Renal pelvis (tissue), 12 donors: ENCODE data around the gene NUDT3. TPM values are rescaled to one million over a fixed set of nuclear protein-coding genes. Genes with fewer than 3 reads are reported as not detected.

Experiments
- DNase-seq: peaks from one replicate; pipeline ENCODE4 v3.0.0-alpha.2; 2013
- long read RNA-seq, 16 experiments: transcript quantifications; one replicate each; lab custom pipeline, GENCODE V29; 2026
- polyA plus RNA-seq, 3 donors: library from polyadenylated mRNA; unstranded; fragments of 120-200 nt; gene quantifications; one replicate each; pipeline ENCODE4 v1.2.1, GENCODE V29; 2013; ENCODE audit not compliant: insufficient read length in 3 of 3

The NUDT3 gene
- 10 to 100 TPM; 18.7 to 22.1 (median 19.1) TPM for polyA plus RNA-seq
- long read RNA-seq, donor 1, full-length matches to known transcripts, result 30 of 30 reads
- long read RNA-seq, donor 1, partial matches to known transcripts, result 0 of 30 reads
- long read RNA-seq, donor 1, other reads (novel, unspliced or antisense), result 0 of 30 reads
- long read RNA-seq, donor 2, full-length matches to known transcripts, result 32 of 32 reads
- long read RNA-seq, donor 2, partial matches to known transcripts, result 0 of 32 reads
- long read RNA-seq, donor 2, other reads (novel, unspliced or antisense), result 0 of 32 reads
- long read RNA-seq, donor 3, full-length matches to known transcripts, result 28 of 28 reads
- long read RNA-seq, donor 3, partial matches to known transcripts, result 0 of 28 reads
- long read RNA-seq, donor 3, other reads (novel, unspliced or antisense), result 0 of 28 reads
- long read RNA-seq, donor 4, full-length matches to known transcripts, result 26 of 31 reads
- long read RNA-seq, donor 4, partial matches to known transcripts, result 5 of 31 reads
- long read RNA-seq, donor 4, other reads (novel, unspliced or antisense), result 0 of 31 reads
- long read RNA-seq, donor 5, full-length matches to known transcripts, result 16 of 16 reads
- long read RNA-seq, donor 5, partial matches to known transcripts, result 0 of 16 reads
- long read RNA-seq, donor 5, other reads (novel, unspliced or antisense), result 0 of 16 reads
- long read RNA-seq, donor 6, full-length matches to known transcripts, result 29 of 29 reads
- long read RNA-seq, donor 6, partial matches to known transcripts, result 0 of 29 reads
- long read RNA-seq, donor 6, other reads (novel, unspliced or antisense), result 0 of 29 reads
- long read RNA-seq, donor 7, full-length matches to known transcripts, result 40 of 40 reads
- long read RNA-seq, donor 7, partial matches to known transcripts, result 0 of 40 reads
- long read RNA-seq, donor 7, other reads (novel, unspliced or antisense), result 0 of 40 reads
- long read RNA-seq, donor 8, full-length matches to known transcripts, result 18 of 24 reads
- long read RNA-seq, donor 8, partial matches to known transcripts, result 6 of 24 reads
- long read RNA-seq, donor 8, other reads (novel, unspliced or antisense), result 0 of 24 reads
- long read RNA-seq, donor 9, full-length matches to known transcripts, result 45 of 56 reads
- long read RNA-seq, donor 9, partial matches to known transcripts, result 11 of 56 reads
- long read RNA-seq, donor 9, other reads (novel, unspliced or antisense), result 0 of 56 reads
- long read RNA-seq, donor 10, full-length matches to known transcripts, result 40 of 48 reads
- long read RNA-seq, donor 10, partial matches to known transcripts, result 8 of 48 reads
- long read RNA-seq, donor 10, other reads (novel, unspliced or antisense), result 0 of 48 reads
- long read RNA-seq, donor 11, full-length matches to known transcripts, result 20 of 20 reads
- long read RNA-seq, donor 11, partial matches to known transcripts, result 0 of 20 reads
- long read RNA-seq, donor 11, other reads (novel, unspliced or antisense), result 0 of 20 reads
- long read RNA-seq, donor 12, full-length matches to known transcripts, result 53 of 53 reads
- long read RNA-seq, donor 12, partial matches to known transcripts, result 0 of 53 reads
- long read RNA-seq, donor 12, other reads (novel, unspliced or antisense), result 0 of 53 reads
- long read RNA-seq, donor 13, full-length matches to known transcripts, result 22 of 22 reads
- long read RNA-seq, donor 13, partial matches to known transcripts, result 0 of 22 reads
- long read RNA-seq, donor 13, other reads (novel, unspliced or antisense), result 0 of 22 reads
- long read RNA-seq, donor 14, full-length matches to known transcripts, result 48 of 65 reads
- long read RNA-seq, donor 14, partial matches to known transcripts, result 17 of 65 reads
- long read RNA-seq, donor 14, other reads (novel, unspliced or antisense), result 0 of 65 reads
- long read RNA-seq, donor 15, full-length matches to known transcripts, result 42 of 42 reads
- long read RNA-seq, donor 15, partial matches to known transcripts, result 0 of 42 reads
- long read RNA-seq, donor 15, other reads (novel, unspliced or antisense), result 0 of 42 reads
- long read RNA-seq, donor 16, full-length matches to known transcripts, result 42 of 54 reads
- long read RNA-seq, donor 16, partial matches to known transcripts, result 12 of 54 reads
- long read RNA-seq, donor 16, other reads (novel, unspliced or antisense), result 0 of 54 reads

DNA sequence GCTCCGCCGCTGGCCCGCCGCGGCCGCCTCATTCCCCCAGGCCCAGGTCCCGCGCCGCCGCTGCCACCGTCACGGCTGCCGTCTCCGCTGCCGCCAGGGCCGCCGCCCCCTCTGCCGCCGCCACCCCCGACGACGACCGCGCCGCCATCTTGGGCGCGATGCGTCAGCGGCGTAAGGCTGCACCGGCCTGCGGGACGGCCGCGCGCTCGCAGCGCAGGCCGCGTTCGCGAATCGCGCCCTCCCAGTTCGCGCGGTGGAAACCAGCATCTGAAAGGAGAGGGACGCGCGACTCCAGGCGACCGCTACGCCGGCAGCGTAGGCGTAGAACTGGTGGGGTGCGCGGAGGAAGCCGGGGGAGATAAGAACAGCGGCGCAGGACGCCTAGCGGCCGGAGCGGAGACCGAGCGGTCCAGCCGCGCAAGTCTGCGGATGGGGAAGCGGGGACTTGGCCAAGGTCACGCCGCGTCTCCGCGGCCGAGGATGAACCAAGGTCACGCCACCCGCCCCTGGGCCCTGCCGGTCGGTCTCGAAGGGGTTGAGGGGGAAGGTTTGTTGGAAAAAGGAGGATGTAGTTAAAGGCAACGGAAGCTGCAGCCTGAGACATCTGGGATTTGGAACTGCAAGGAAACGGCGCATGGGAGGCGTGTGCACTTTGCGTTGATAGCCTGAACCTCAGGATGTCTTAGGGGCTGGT is at the start of gene NUDT3:
Gene NUDT3, minus strand, starts transcription at position 173 of the 694 bp plus-strand sequence. CDS start 307 bp downstream, outside the sequence.
- peak; percentile 97 for DNase-seq

DNA sequence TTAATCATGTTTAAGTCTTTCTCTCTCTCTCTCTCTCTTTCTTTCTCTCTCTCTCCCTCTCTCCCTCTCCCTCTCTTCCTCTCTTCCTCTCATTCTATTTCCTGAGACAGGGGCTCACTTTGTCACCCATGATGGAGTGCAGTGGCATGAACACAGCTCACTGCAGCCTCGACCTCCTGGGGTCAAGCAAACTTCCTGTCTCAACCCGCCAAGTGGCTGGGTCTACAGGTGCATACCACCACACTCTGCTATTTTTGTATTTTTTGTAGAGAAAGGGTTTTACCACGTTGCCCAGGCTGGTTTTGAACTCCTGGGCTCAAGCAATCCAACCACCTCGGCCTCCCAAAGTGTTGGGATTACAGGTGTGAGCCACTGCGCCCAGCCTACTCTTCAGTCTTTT is 49.1 kb upstream of the NUDT3 start:
- no peak for DNase-seq

DNA sequence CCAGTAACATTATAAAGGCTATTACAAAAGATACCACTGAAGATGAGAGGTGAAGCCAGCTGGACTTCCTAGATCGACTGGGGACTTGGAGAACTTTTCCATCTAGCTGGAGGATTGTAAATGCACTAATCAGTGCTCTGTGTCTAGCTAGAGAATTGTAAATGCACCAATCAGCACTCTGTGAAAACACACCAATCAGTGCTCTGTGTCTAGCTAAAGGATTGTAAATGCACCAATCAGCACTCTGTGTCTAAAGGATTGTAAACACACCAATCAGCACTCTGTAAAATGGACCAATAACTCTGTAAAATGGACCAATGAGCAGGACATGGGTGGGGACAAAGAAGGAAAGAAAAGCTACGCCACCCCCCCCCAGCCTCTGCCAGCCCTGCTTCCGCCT is 47.0 kb upstream of the NUDT3 start:
- DNase-seq, result no peak

DNA sequence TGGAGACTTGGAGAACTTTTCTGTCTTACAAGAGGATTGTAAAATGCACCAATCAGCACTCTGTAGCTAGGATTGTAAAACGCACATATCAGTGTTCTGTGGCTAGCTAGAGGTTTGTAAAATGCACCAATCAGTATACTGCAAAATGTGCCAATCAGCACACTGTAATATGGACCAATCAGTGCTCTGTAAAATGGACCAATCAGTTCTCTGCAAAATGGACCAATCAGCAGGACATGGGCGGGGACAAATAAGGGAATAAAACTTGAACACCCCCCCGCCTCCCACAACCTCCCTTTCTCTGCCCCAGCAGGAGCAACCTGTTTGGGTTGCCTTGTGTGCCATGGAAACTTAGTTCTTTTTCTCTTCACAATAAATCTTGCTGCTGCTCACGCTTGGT is 46.2 kb upstream of the NUDT3 start:
- DNase-seq, result no peak

DNA sequence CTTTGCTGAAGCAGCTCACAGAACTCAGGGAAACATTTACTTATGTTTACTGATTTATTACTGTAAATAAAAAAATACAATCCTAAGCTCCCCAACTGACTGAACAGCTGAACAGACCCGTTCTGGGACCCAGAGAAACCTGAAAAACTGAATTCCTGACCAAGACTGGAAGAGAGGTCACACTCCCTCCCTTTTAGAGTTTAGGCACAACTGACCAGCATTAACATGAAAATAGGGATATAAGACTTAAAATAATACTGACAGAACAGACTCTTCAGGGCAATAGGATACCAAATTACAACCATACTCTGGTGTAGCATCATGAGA is 45.1 kb upstream of the NUDT3 start:
- DNase-seq, result no peak

DNA sequence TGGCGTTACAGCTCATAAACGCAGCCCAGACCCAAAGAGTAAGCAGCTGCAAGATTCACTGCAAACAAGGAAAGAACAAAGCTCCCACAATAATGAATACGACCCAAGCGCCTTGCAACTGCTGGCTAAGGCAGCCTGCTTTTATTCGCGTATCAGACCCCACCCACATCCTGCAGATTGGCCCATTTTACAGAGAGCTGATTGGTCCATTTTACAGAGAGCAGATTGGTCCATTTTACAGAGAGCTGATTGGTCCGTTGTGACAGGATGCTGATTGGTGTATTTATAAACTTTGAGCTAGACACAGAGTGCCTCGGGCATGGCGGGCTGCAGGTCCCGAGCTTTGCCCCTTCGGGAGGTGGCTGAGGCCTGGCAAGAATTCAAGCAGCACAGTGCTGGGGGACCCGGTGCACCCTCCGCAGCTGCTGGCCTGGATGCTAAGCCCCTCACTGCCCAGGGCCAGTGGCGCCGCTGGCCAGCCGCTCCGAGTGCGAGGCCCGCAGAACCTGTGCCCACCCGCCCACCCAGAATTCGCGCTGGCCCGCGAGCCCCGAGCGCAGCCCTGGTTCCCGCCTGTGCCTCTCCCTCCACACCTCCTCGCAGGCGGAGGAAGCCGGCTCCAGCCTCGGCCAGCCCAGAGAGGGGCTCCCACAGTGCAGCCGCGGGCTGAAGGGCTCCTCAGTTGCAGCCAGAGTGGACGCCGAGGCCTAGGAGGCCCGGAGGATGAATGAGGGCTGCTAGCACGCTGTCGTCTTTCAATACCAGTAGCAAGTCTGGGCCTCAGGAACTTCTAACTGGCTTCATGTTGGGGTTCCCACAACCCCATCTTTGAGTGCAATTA is 44.6 kb upstream of the NUDT3 start:
- no peak for DNase-seq

DNA sequence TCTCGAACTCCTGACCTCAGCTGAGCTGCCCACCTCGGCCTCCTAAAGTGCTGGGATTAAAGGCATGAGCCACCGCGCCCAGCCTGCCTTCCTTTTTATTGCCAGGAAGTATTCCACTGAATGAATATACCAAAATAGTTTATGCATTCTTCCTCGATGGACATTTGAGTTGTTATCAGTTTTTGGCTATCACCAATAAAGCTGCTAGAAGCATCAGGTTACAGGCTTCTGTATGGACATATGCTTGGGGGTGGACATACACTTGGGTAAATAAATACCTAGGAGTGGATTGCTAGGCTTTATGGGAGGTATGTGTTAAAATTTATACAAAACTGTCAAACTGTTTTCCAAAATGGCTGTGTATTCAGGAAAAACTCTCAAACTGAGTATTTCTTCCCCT is 43.4 kb upstream of the NUDT3 start:
- DNase-seq, result no peak

DNA sequence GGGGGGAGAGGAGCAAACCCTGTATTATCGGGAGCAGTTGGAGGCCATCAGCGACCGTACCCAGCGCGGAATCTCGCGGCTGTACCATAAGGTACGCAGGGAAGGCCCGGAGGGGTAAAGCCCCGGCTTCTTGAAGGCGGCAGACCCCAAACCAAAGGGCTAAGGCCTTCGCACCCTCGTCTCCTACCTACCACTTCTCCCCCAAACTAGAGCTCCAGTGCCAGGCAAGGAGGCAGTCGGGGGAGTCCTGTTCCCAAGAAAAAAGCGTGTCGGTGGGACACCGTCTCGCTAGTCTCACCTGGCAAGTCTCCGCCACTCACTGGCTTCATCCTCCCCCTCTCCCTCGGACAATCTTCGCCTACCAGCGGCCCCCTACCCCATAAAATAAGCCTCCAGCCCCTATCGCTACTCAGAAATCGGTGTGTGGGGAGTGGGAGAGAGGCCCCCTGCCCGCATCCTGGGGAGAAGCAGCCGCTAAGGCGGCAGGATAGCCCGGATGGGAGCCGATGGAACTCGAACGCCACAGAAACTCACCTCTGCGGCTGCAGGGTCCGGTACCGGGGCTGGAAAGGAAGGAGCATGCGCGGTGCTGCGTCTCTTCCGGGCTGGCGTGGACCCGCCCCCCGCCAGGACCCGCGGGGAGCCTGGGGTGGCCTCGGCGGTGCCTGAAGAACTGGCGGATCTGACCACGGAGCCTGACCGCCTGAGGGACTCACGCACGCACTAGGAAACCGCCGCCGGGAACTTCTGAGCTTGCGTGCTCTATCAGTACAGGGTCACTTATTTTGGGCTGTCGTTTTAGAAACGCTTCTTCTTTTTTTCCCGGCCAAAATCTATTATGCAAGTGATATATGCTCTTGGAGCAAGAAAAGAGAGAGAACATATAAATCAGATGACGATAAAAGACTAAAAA is 33.3 kb upstream of the NUDT3 start, which contains the start of gene RPS10:
Gene RPS10, minus strand, starts transcription at position 572 of the 913 bp plus-strand sequence. CDS start 848 bp downstream, outside the sequence.
- peak; percentile 93 for DNase-seq

DNA sequence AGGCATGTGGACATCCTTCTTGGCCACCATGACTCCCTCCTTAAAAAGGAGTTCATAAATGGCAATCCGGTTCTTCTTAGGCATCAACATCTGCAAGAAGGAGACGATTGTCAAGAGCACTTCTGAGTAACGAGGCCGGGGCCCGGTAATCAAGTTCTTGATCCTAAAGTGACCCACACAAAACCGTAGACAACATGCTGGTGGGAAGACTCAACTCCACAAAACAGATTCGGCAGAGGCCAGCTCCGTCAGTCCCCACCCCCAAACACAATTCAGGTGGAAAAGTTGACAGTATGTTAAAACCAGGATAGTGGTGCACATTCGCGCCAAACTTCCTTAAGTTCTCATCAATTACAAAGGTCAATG is 32.6 kb upstream of the NUDT3 start:
- DNase-seq, result no peak

DNA sequence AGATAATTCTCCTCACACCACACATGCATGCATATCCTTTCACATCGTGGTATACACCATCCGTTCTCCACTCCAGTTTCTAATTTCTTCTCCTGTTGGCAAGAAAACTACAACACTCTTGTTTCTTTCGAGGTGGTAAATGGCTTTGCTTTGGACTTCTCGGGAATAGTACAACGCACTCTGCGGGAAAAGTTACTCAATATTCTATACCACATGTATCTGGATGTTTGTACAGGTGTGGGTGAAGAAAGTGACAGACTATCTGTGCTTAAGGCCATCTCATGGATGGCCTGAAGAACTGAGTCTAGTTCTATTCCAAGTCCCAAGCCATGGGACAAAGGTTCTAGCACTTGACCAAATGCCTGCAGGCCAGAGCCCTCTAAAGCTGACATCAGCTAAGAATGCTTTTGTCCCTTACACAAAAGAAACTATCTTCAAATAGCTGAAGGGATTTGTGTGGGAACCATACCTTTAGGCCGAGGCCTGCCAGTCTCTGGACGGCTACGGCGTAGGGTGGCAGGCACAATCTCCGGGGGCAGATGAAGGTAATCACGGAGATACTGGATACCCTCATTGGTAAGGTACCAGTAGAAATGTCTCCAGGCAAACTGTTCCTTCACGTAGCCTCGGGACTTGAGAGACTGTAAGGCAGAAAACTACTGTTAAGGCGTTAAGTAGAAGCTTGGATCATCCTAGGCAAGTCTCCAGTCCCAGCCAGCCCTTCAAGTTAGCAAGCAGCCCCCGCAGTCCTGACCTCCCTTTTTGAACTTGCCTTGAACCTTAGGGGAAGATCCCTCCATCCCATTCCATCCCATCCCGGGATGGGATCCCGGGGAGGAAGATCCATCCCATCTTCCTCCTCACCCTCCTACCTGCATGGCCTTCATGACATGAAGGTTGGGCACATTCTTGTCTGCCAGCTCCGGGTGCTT is 32.0 kb upstream of the NUDT3 start:
- DNase-seq, result no peak

DNA sequence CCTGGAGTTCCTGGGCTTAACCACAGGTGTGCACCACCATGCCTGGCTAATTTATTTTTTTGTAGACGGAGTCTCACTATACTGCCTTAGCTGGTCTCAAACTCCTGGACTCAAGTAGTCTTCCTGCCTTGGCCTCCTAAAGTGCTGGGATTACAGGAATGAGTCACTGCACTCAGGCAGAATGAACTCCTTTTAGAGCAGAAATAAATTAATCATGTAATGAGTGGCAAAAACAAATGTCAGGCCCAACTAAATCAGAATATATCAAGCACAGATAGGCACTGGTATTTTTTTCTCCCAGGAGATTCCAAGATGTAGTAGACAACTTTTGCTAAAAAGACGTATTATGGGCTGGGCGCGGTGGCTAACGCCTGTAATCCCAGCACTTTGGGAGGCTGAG is 30.8 kb upstream of the NUDT3 start:
- DNase-seq, result no peak

DNA sequence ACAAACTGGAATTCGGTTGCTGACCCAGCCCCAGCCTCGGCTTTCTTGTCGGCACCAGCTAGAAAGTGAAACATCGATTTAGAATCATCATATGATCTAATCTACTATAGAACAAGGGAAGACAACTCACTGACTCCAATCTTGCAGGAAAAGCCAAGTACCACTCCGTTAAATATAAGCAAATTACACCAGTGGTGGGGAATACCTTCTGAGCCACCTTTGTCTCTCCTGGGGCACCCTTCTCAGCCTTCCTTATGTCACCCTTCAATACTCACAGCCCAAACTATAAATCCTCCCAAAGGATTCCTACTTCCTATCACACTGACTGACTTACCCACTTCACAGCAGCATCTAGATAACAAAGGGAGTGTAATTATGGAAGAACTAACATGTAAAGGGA is 25.9 kb upstream of the NUDT3 start:
- DNase-seq, result no peak

DNA sequence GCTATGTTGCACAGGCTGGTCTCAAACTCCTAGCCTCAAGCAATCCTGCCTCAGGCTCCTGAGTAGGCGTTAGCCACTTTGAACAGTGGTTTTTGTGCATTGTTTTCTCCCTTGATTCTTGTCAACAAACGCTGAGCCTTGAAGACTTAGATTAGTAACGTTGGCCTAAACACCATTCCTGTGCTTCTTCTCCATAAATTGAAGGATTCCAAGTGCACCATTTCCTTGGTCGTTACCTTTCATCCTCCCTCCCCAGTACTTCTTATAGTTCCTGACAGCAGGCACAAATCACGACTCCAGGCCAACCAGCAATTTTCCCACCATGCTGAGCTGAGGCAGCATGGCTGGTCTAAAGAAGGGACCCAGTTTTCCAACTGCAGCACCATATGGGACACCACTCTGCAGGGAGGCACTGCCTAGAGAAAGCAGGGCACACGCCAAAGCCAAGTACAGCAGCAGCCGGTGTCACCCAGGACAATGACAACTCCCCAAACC is 24.5 kb upstream of the NUDT3 start:
- no peak for DNase-seq

DNA sequence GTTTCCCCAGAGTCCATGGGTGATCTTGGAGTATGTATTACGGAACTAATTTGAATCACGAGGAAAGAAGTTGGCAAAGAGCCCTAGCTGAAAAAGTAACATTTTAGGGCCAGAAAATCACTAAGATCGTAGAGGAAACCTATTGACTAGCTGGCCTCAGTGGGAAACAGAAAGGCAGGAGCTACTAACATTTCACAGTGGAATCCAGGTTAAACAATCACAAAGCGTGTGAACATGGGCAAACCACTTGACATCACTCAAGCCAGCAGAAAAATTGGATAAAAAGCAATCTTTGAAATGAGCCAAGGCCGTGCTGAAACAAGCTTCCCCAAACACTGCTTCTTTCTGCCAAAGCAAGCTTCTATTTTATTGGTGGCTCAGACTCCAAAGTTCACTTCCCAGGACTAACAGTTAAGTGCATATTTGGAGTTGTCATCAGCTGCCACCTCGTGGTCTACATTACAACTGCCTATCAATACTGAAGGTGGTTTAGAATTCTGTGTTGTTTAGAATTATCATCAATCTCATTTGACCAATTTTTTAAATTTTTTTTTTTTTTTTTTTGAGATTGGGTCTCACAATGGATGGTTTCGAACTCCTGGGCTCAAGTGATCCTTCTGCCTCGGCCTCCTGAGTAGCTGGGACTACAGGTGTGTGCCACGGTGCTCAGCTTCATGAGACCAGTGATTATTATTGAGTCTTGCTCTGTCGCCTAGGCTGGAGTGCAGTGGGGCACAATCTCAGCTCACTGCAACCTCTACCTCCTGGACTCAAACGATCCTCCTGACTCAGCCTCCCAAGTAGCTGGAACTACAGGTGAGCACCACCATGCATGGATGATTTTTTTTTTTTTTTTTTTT is 22.8 kb upstream of the NUDT3 start:
- peak; percentile 22 for DNase-seq

DNA sequence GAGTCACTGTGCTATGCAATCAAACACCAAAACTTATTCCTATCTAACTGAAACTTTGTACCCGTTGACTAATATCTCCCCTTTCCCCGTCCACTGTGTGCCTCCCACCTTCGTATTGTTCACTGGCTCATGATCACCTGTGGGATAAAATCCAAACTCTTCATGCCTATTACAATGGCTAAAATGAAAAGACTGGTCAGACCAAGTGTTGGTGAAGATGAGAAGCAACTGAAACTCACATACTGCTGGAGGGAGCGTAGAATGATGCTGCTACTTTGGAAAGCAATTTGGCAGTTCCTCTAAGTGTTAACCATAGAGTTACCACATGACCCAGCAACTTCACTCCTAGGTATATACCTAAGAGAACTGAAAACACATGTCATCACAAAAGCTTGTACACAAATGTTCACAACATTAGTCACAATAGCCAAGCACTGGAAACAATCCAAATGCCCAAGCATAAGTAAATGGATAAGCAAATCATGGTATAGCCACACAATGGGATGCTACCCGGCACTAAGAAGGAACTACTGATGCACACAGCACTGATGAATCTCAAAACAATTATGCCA is 20.3 kb upstream of the NUDT3 start:
- DNase-seq, result no peak
